Measurements from ENCODE around the gene NEK8. TPM values are rescaled to one million over a fixed set of nuclear protein-coding genes. Genes with fewer than 3 reads are reported as not detected.

NEK8 gene
- total RNA-seq, 4 donors from 2014 or later, result 3.9 to 14.0 (median 8.1) TPM

GRCh38 chr17:28704219-28704858 is 24.2 kb upstream of the NEK8 start:
- peaks cover 40% of the 10 kb centered on the region in 2 donors for H3K36me3 ChIP-seq
- no peaks in the 10 kb centered on the region for H3K4me1 ChIP-seq
- intact Hi-C loops (cut with DNase I), result no loop called here
- no peaks in the 10 kb centered on the region for H3K9me3 ChIP-seq
- H3K27ac ChIP-seq, result no peak overlapping the region
- no peaks in the 10 kb centered on the region for H3K27me3 ChIP-seq
- no peak for TF ChIP-seq POLR2A (IDR thresholded peaks at IDR 0.05)
- no peak for TF ChIP-seq CTCF (IDR thresholded peaks at IDR 0.05)
- no peak for DNase-seq
- no peak overlapping the region for H3K4me3 ChIP-seq (replicated peaks in 1 of 3)
- 90 to 93% methylated on average over 13 to 14 of the region's 14 CpGs for WGBS, 2 donors

GRCh38 chr17:28705074-28705659 is 23.4 kb upstream of the NEK8 start:
- no peak overlapping the region for H3K27ac ChIP-seq
- intact Hi-C loops (cut with DNase I), result no loop called here
- 83 to 87% methylated on average over 5 of the region's 5 CpGs for WGBS, 2 donors

GRCh38 chr17:28705728-28706334 is 22.8 kb upstream of the NEK8 start:
- Histone ChIP-seq H3K27me3 (no peaks in the 10 kb centered on the region), H3K27ac (no peak overlapping the region), H3K4me3 (replicated peaks in 1 of 3) (no peak overlapping the region), H3K36me3 (peaks cover 25 to 26% of the 10 kb centered on the region in 2 donors), H3K4me1 (no peaks in the 10 kb centered on the region), H3K9me3 (no peaks in the 10 kb centered on the region)
- TF ChIP-seq POLR2A (IDR thresholded peaks at IDR 0.05) (no peak), CTCF (IDR thresholded peaks at IDR 0.05) (no peak)
- intact Hi-C loops (cut with DNase I), result no loop called here
- no peak for DNase-seq
- WGBS, 2 donors, result 69 to 74% methylated on average over 8 to 10 of the region's 10 CpGs

More at GRCh38 chr17:28705074-28705659, 23.4 kb upstream of the NEK8 start:
- H3K27me3 ChIP-seq, result no peaks in the 10 kb centered on the region
- no peak overlapping the region for H3K4me3 ChIP-seq (replicated peaks in 1 of 3)
- TF ChIP-seq CTCF (IDR thresholded peaks at IDR 0.05) (no peak), POLR2A (IDR thresholded peaks at IDR 0.05) (no peak)
- DNase-seq, result no peak
- no peaks in the 10 kb centered on the region for H3K4me1 ChIP-seq
- H3K9me3 ChIP-seq, result no peaks in the 10 kb centered on the region
- peaks cover 32% of the 10 kb centered on the region in 2 donors for H3K36me3 ChIP-seq

GRCh38 chr17:28706471-28707338 is 21.9 kb upstream of the NEK8 start:
- TF ChIP-seq POLR2A (IDR thresholded peaks at IDR 0.05), result no peak
- TF ChIP-seq CTCF (IDR thresholded peaks at IDR 0.05), result no peak
- peaks cover 16 to 17% of the 10 kb centered on the region in 2 donors for H3K36me3 ChIP-seq
- no peak overlapping the region for H3K27ac ChIP-seq
- no peaks in the 10 kb centered on the region for H3K27me3 ChIP-seq
- DNase-seq, result no peak
- H3K4me3 ChIP-seq (replicated peaks in 1 of 3), result no peak overlapping the region
- 54 to 62% methylated on average over 4 to 6 of the region's 7 CpGs for WGBS, 2 donors
- H3K4me1 ChIP-seq, result peaks cover 3% of the 10 kb centered on the region in 2 donors
- intact Hi-C loops (cut with DNase I), result no loop called here
- H3K9me3 ChIP-seq, result no peaks in the 10 kb centered on the region
